H1 (cell line): ENCODE results near the gene HS6ST2. TPM values are rescaled to one million over a fixed set of nuclear protein-coding genes. Genes with fewer than 3 reads are reported as not detected.

Experiments
- RAD21 ChIP-seq, 2 experiments: IDR thresholded peaks in 1 of 2; conservative IDR thresholded peaks in 1 of 2; 2 replicates each; pipeline ENCODE4 v1.6.1; 2011; ENCODE audit warnings: low read depth in 2 of 2, low read length in 2 of 2, improper control_type of control experiment in 1 of 2, inconsistent platforms in 1 of 2, mild to moderate bottlenecking in 1 of 2, moderate library complexity in 1 of 2
- RFX5 ChIP-seq: IDR thresholded peaks from 2 replicates; pipeline ENCODE4 v1.6.1; 2011; ENCODE audit warnings: low read depth, low read length, improper control_type of control experiment, borderline replicate concordance
- SIN3A ChIP-seq, 2 experiments: IDR thresholded peaks in 1 of 2; conservative IDR thresholded peaks in 1 of 2; 2 replicates each; pipeline ENCODE4 v1.6.1; 2011 to 2012; ENCODE audit warnings: low read length in 2 of 2, improper control_type of control experiment in 1 of 2, low read depth in 1 of 2, mild to moderate bottlenecking in 1 of 2
- SP2 ChIP-seq: IDR thresholded peaks from 2 replicates; pipeline ENCODE4 v1.6.1; 2012; ENCODE audit warnings: mild to moderate bottlenecking, low read length, inconsistent platforms
- polyA plus RNA-seq, 7 experiments: library from polyadenylated mRNA; depleted of rRNA in 3 of 7; stranded (reverse) in 5 of 7; unstranded in 2 of 7; fragments of >200 nt in 5 of 7; fragments of 200-250 nt in 2 of 7; gene quantifications; 1 replicate in 5 of 7; 2 replicates in 1 of 7; 4 replicates in 1 of 7; pipeline versions ENCODE4 v1.2.1 to v1.2.3, GENCODE V29; 2011 to 2013; ENCODE audit warnings: missing spikeins in 2 of 7, mixed read lengths in 2 of 7
- total RNA-seq: library from RNA; stranded (reverse); fragmentation: NEBNext Ultra II Directional; extraction: Animal tissue kit (Norgen Biotek cat#: 25700); gene quantifications from 2 replicates; pipeline ENCODE4 v1.2.1, GENCODE V29; 2021
- TF ChIP-seq, protein P1 (sequence below): fragments of 300-600 bp; sonication (generic); IDR thresholded peaks from 2 replicates; pipeline ENCODE4 v1.7.1; 2012; ENCODE audit warnings: low read length, moderate library complexity, mild to moderate bottlenecking, inconsistent platforms; ENCODE audit not compliant: insufficient replicate concordance
- TF ChIP-seq, protein P2 (sequence below): IDR thresholded peaks from 2 replicates; pipeline ENCODE4 v1.6.1; 2011; ENCODE audit warnings: low read length, improper control_type of control experiment

Gene HS6ST2
- total and polyA plus RNA-seq, 2 of the 8 experiments (the other 6 are each of a cell fraction or from before 2014, with no cell fraction given) = 3.9 TPM

DNA sequence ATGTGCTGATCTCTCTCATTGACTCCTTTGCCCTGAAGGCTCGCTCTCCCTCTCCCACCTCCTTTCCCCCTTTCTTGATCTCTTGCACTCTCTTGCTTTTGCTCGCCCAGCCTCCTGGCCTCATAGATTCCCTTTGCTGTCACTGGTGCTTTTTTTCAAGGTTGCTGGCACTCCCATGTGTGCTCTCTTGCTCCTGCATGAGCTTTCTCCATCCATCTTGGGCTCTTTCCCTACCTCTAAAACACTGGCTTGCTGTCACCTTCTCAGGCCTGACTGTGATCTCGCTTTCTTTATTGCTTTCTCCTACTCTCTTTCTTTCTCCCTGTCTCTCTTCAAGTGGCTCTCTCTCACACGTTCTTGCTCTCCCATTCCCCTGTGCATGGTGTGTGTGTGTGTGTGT is 202.0 kb downstream of the HS6ST2 start (continued):
- TF ChIP-seq, protein P1, sequence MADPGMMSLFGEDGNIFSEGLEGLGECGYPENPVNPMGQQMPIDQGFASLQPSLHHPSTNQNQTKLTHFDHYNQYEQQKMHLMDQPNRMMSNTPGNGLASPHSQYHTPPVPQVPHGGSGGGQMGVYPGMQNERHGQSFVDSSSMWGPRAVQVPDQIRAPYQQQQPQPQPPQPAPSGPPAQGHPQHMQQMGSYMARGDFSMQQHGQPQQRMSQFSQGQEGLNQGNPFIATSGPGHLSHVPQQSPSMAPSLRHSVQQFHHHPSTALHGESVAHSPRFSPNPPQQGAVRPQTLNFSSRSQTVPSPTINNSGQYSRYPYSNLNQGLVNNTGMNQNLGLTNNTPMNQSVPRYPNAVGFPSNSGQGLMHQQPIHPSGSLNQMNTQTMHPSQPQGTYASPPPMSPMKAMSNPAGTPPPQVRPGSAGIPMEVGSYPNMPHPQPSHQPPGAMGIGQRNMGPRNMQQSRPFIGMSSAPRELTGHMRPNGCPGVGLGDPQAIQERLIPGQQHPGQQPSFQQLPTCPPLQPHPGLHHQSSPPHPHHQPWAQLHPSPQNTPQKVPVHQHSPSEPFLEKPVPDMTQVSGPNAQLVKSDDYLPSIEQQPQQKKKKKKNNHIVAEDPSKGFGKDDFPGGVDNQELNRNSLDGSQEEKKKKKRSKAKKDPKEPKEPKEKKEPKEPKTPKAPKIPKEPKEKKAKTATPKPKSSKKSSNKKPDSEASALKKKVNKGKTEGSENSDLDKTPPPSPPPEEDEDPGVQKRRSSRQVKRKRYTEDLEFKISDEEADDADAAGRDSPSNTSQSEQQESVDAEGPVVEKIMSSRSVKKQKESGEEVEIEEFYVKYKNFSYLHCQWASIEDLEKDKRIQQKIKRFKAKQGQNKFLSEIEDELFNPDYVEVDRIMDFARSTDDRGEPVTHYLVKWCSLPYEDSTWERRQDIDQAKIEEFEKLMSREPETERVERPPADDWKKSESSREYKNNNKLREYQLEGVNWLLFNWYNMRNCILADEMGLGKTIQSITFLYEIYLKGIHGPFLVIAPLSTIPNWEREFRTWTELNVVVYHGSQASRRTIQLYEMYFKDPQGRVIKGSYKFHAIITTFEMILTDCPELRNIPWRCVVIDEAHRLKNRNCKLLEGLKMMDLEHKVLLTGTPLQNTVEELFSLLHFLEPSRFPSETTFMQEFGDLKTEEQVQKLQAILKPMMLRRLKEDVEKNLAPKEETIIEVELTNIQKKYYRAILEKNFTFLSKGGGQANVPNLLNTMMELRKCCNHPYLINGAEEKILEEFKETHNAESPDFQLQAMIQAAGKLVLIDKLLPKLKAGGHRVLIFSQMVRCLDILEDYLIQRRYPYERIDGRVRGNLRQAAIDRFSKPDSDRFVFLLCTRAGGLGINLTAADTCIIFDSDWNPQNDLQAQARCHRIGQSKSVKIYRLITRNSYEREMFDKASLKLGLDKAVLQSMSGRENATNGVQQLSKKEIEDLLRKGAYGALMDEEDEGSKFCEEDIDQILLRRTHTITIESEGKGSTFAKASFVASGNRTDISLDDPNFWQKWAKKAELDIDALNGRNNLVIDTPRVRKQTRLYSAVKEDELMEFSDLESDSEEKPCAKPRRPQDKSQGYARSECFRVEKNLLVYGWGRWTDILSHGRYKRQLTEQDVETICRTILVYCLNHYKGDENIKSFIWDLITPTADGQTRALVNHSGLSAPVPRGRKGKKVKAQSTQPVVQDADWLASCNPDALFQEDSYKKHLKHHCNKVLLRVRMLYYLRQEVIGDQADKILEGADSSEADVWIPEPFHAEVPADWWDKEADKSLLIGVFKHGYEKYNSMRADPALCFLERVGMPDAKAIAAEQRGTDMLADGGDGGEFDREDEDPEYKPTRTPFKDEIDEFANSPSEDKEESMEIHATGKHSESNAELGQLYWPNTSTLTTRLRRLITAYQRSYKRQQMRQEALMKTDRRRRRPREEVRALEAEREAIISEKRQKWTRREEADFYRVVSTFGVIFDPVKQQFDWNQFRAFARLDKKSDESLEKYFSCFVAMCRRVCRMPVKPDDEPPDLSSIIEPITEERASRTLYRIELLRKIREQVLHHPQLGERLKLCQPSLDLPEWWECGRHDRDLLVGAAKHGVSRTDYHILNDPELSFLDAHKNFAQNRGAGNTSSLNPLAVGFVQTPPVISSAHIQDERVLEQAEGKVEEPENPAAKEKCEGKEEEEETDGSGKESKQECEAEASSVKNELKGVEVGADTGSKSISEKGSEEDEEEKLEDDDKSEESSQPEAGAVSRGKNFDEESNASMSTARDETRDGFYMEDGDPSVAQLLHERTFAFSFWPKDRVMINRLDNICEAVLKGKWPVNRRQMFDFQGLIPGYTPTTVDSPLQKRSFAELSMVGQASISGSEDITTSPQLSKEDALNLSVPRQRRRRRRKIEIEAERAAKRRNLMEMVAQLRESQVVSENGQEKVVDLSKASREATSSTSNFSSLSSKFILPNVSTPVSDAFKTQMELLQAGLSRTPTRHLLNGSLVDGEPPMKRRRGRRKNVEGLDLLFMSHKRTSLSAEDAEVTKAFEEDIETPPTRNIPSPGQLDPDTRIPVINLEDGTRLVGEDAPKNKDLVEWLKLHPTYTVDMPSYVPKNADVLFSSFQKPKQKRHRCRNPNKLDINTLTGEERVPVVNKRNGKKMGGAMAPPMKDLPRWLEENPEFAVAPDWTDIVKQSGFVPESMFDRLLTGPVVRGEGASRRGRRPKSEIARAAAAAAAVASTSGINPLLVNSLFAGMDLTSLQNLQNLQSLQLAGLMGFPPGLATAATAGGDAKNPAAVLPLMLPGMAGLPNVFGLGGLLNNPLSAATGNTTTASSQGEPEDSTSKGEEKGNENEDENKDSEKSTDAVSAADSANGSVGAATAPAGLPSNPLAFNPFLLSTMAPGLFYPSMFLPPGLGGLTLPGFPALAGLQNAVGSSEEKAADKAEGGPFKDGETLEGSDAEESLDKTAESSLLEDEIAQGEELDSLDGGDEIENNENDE = no peak
- no peak for TF ChIP-seq RAD21 (IDR thresholded peaks at IDR 0.05 in 1 of 2, conservative IDR thresholded peaks at IDR 0.05 in 1 of 2; ENCODE audit: low read depth in 2 of 2, low read length in 2 of 2)
- TF ChIP-seq SIN3A (conservative IDR thresholded peaks at IDR 0.05 in 1 of 2, IDR thresholded peaks at IDR 0.05 in 1 of 2; ENCODE audit: low read depth in 1 of 2, low read length in 2 of 2) = no peak
- no peak for TF ChIP-seq SP2
- TF ChIP-seq, protein P2, sequence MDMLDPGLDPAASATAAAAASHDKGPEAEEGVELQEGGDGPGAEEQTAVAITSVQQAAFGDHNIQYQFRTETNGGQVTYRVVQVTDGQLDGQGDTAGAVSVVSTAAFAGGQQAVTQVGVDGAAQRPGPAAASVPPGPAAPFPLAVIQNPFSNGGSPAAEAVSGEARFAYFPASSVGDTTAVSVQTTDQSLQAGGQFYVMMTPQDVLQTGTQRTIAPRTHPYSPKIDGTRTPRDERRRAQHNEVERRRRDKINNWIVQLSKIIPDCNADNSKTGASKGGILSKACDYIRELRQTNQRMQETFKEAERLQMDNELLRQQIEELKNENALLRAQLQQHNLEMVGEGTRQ = no peak
- TF ChIP-seq RFX5 = no peak
